HCT116 (cell line): ENCODE data around the gene DPEP3. TPM values are rescaled to one million over a fixed set of nuclear protein-coding genes. Genes with fewer than 3 reads are reported as not detected.

ENCODE experiments used
- ATAC-seq: fragments of 200-7000 bp; cut with Tn5 transposase; 2 replicates; pipeline ENCODE4 v1.9.1; 2020; ENCODE audit warnings: mild to moderate bottlenecking, moderate library complexity
- BruUV-seq: library from RNA; stranded (reverse); fragments of 400-500 nt; replicated peaks from 2 replicates; lab custom pipeline; 2021; lab: Mats Ljungman, UMichigan
- CTCF ChIA-PET: fragments of 300-600 bp; sonication (Branson Sonifier 250); formaldehyde crosslinking; loops from one replicate; lab custom pipeline; 2021; ENCODE audit warnings: antibody characterized with exemption; lab: Charles Lee
- POLR2A ChIA-PET: fragments of 300-600, 350-600 bp; sonication (Branson Sonifier 250); formaldehyde crosslinking; loops from one replicate; lab custom pipeline; 2021; ENCODE audit warnings: antibody characterized with exemption; lab: Charles Lee
- RAD21 ChIA-PET, 2 experiments: fragments of 300-600 bp; sonication (Branson Sonifier 250); formaldehyde crosslinking; loops; one replicate each; lab custom pipeline; 2023; ENCODE audit warnings: low total read pairs in 2 of 2; ENCODE audit not compliant: uncharacterized antibody in 2 of 2, unreplicated experiment in 2 of 2, low non-redundant PET in 1 of 2; lab: Charles Lee
- DNase-seq: peaks from one replicate; pipeline ENCODE4 v3.0.0-alpha.2; 2010; ENCODE audit warnings: low read depth, low spot score
- H2AFZ ChIP-seq: fragments of 200-600 bp; shearing (Covaris generic), sonication (generic); 2 replicates; pipeline ENCODE4 v1.6.1; 2017; ENCODE audit warnings: low read depth, mixed run types, mixed read lengths, antibody characterized with exemption, low read length; ENCODE audit not compliant: poor library complexity, severe bottlenecking
- H3K27ac ChIP-seq: 2 replicates; pipeline ENCODE4 v1.5.1; 2012; ENCODE audit warnings: low read depth, low read length
- H3K27me3 ChIP-seq: fragments of 200-600 bp; sonication (generic); 2 replicates; pipeline ENCODE4 v1.6.1; 2016; ENCODE audit warnings: mixed run types, low read length, mixed read lengths; ENCODE audit not compliant: insufficient read depth
- H3K36me3 ChIP-seq, 2 experiments: fragments of 200-500 bp in 1 of 2; fragments of 200-600 bp in 1 of 2; sonication (Bioruptor generic) in 1 of 2; sonication (generic) in 1 of 2; 2 replicates each; pipeline versions ENCODE4 v1.5.1 to v1.6.1; 2014 to 2016; ENCODE audit warnings: low read length in 2 of 2, inconsistent platforms in 1 of 2, mixed read lengths in 1 of 2, mixed run types in 1 of 2; ENCODE audit not compliant: insufficient read depth in 2 of 2, control insufficient read depth in 1 of 2
- H3K4me1 ChIP-seq, 2 experiments: fragments of 200-600 bp in 1 of 2; sonication (generic) in 1 of 2; 2 replicates each; pipeline versions ENCODE4 v1.5.1 to v1.6.1; 2012 to 2017; ENCODE audit warnings: low read length in 2 of 2, inconsistent platforms in 1 of 2, mild to moderate bottlenecking in 1 of 2, mixed read lengths in 1 of 2, mixed run types in 1 of 2, moderate library complexity in 1 of 2; ENCODE audit not compliant: insufficient read depth in 2 of 2, control insufficient read depth in 1 of 2
- H3K4me2 ChIP-seq: fragments of 200-600 bp; sonication (generic); 2 replicates; pipeline ENCODE4 v1.6.1; 2017; ENCODE audit warnings: mixed run types, low read length, mixed read lengths
- H3K4me3 ChIP-seq, 2 experiments: fragments of 200-600 bp in 1 of 2; sonication (generic) in 1 of 2; replicated peaks in 1 of 2; 2 replicates each; pipeline ENCODE4 v1.5.1; 2011 to 2016; ENCODE audit warnings: low read length in 2 of 2, control low read depth in 1 of 2, low read depth in 1 of 2, mild to moderate bottlenecking in 1 of 2, mixed read lengths in 1 of 2, mixed run types in 1 of 2
- H3K79me2 ChIP-seq: fragments of 200-600 bp; sonication (generic); 2 replicates; pipeline ENCODE4 v1.6.1; 2017; ENCODE audit warnings: mild to moderate bottlenecking, mixed run types, low read length, moderate library complexity, mixed read lengths; ENCODE audit not compliant: insufficient read depth
- H3K9ac ChIP-seq: fragments of 200-600 bp; sonication (generic); 2 replicates; pipeline ENCODE4 v1.6.1; 2016; ENCODE audit warnings: low read length, mixed read lengths
- H3K9me2 ChIP-seq: fragments of 200-600 bp; sonication (generic), shearing (Covaris generic); 2 replicates; pipeline ENCODE4 v1.6.1; 2017; ENCODE audit warnings: mixed run types, mild to moderate bottlenecking, moderate library complexity; ENCODE audit not compliant: insufficient read depth
- H3K9me3 ChIP-seq, 2 experiments: fragments of 200-500 bp in 1 of 2; fragments of 200-600 bp in 1 of 2; sonication (Bioruptor generic) in 1 of 2; sonication (generic) in 1 of 2; 2 replicates each; pipeline ENCODE4 v1.6.1; 2014 to 2017; ENCODE audit warnings: low read length in 2 of 2, mixed read lengths in 2 of 2, inconsistent platforms in 1 of 2, low read depth in 1 of 2, mild to moderate bottlenecking in 1 of 2, mixed run types in 1 of 2, moderate library complexity in 1 of 2; ENCODE audit not compliant: control insufficient read depth in 1 of 2, insufficient read depth in 1 of 2
- H4K20me1 ChIP-seq: fragments of 200-600 bp; sonication (generic), shearing (Covaris generic); 2 replicates; pipeline ENCODE4 v1.6.1; 2017; ENCODE audit warnings: mixed run types, mild to moderate bottlenecking, moderate library complexity; ENCODE audit not compliant: insufficient read depth
- ATF3 ChIP-seq: IDR thresholded peaks from 2 replicates; pipeline ENCODE4 v1.6.1; 2012
- CBX3 ChIP-seq: IDR thresholded peaks from 2 replicates; pipeline ENCODE4 v1.6.1; 2012; ENCODE audit warnings: low read depth
- EZH2 ChIP-seq: fragments of 200-600 bp; sonication (generic); IDR thresholded peaks from 2 replicates; pipeline ENCODE4 v1.6.1; 2017; ENCODE audit warnings: antibody characterized with exemption, mixed run types
- POLR2AphosphoS5 ChIP-seq: IDR thresholded peaks from 2 replicates; pipeline ENCODE4 v1.6.1; 2011; ENCODE audit warnings: mild to moderate bottlenecking, low read depth, low read length, moderate library complexity
- RAD21 ChIP-seq: IDR thresholded peaks from 2 replicates; pipeline ENCODE4 v1.6.1; 2012; ENCODE audit warnings: low read depth, mild to moderate bottlenecking
- TCF7L2 ChIP-seq: IDR thresholded peaks from 2 replicates; pipeline ENCODE4 v1.7.0; 2011; ENCODE audit warnings: borderline replicate concordance, inconsistent platforms; ENCODE audit not compliant: insufficient read depth, insufficient read length; ENCODE audit errors: extremely low read depth
- ZNF274 ChIP-seq: fragments of 200-500 bp; sonication (Bioruptor generic); IDR thresholded peaks from 2 replicates; pipeline ENCODE4 v1.6.1; 2014; ENCODE audit warnings: mild to moderate bottlenecking, low read depth, low read length, inconsistent platforms
- intact Hi-C: fragments of 100-400 bp; cut with micrococcal nuclease; formaldehyde crosslinking; loops from 2 replicates; pipeline ENCODE4 v1.10.0; 2022
- total RNA-seq: library from RNA; stranded (reverse); gene quantifications from one replicate; pipeline ENCODE4 v1.2.1, GENCODE V29; 2021; ENCODE audit not compliant: unreplicated experiment
- TF ChIP-seq, protein P1 (sequence below), 3 experiments: fragments of 200-600 bp in 1 of 3; sonication (generic) in 1 of 3; IDR thresholded peaks in 2 of 3; conservative IDR thresholded peaks in 1 of 3; 2 replicates each; pipeline ENCODE4 v1.5.1; 2012 to 2017; ENCODE audit warnings: low read depth in 2 of 3, low read length in 2 of 3, antibody characterized with exemption in 1 of 3, borderline replicate concordance in 1 of 3, control low read depth in 1 of 3, mild to moderate bottlenecking in 1 of 3, mixed read lengths in 1 of 3, mixed run types in 1 of 3, moderate library complexity in 1 of 3; ENCODE audit not compliant: insufficient read depth in 1 of 3

The DPEP3 gene
- total RNA-seq, 1 experiment from 2014 or later = not detected

- BruUV-seq = no TSS peak
- TF ChIP-seq POLR2AphosphoS5 (no peak), EZH2 (no peak), RAD21 (no peak), TCF7L2 (no peak), CBX3 (no peak), ZNF274 (no peak), ATF3 (no peak)
- TF ChIP-seq, protein P1, sequence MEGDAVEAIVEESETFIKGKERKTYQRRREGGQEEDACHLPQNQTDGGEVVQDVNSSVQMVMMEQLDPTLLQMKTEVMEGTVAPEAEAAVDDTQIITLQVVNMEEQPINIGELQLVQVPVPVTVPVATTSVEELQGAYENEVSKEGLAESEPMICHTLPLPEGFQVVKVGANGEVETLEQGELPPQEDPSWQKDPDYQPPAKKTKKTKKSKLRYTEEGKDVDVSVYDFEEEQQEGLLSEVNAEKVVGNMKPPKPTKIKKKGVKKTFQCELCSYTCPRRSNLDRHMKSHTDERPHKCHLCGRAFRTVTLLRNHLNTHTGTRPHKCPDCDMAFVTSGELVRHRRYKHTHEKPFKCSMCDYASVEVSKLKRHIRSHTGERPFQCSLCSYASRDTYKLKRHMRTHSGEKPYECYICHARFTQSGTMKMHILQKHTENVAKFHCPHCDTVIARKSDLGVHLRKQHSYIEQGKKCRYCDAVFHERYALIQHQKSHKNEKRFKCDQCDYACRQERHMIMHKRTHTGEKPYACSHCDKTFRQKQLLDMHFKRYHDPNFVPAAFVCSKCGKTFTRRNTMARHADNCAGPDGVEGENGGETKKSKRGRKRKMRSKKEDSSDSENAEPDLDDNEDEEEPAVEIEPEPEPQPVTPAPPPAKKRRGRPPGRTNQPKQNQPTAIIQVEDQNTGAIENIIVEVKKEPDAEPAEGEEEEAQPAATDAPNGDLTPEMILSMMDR (IDR thresholded peaks at IDR 0.05 in 2 of 3, conservative IDR thresholded peaks at IDR 0.05 in 1 of 3; ENCODE audit: borderline replicate concordance in 1 of 3, insufficient read depth in 1 of 3, low read depth in 2 of 3, low read length in 2 of 3) = no peak
- no peaks in the 10 kb centered on the region for H3K9me3 ChIP-seq
- intact Hi-C loops = no loop called here
- ChIA-PET RAD21 (no interaction called here), POLR2A (no interaction called here), CTCF (interaction anchor here (0.9 kb wide), 1 partner anchor 9 kb away, joined by 3 read pairs; no protein-coding TSS in a partner anchor)
- 0 out of 2 replicates have a peak overlapping the region, but pooled peaks have one; percentile 21 for H3K9ac ChIP-seq
- peak overlapping the region; percentile 40; the same call in 1 of the 2 replicates for H3K27ac ChIP-seq
- H3K9me2 ChIP-seq = no peaks in the 10 kb centered on the region
- DNase-seq = no peak
- no peak overlapping the region for H2AFZ ChIP-seq
- peak overlapping the region; percentile 47; the same call in 1 of the 2 replicates for H3K4me2 ChIP-seq
- peaks cover 7 to 17% of the 10 kb centered on the region in 2 experiments; a peak in 3 of 4 replicates for H3K36me3 ChIP-seq
- no peaks in the 10 kb centered on the region for H3K27me3 ChIP-seq
- ATAC-seq = no peak
- H4K20me1 ChIP-seq = no peaks in the 10 kb centered on the region
- H3K79me2 ChIP-seq = peaks cover 30% of the 10 kb centered on the region
- H3K4me3 ChIP-seq = no peak overlapping the region
- peaks cover 26 to 54% of the 10 kb centered on the region in 2 experiments for H3K4me1 ChIP-seq
Measured at GRCh38 chr16:68028996-68029395, 48.7 kb upstream of the DPEP3 start.
